ENCODE data around the gene IDE. TPM values are rescaled to one million over a fixed set of nuclear protein-coding genes. Genes with fewer than 3 reads are reported as not detected.

IDE gene
- total RNA-seq, 1 experiment from 2014 or later, result 55.8 TPM

DNA sequence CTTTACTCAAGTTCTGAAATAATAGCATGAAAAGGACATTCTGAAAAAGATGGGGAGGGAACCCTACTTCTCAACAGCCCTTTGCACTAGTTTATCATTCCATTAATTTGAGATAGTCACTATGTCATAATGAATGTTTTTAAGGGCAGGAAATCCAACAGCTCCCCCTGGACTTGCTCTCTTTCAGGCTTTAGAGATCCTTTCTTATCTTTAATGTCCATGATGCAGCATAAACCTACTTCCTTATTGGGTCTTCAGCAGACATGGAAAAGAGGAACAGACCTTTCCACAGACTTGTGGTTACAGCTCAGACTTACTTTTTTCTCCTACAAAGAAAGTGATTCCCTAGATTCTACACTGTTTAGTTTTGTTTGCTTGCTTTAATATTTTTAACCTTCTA, 87.3 kb downstream of the IDE start:
- Histone ChIP-seq H3K4me1 (ENCODE audit: control insufficient read depth in 1 of 2, insufficient read depth in 2 of 2, low read length in 2 of 2) (no peaks in the 10 kb centered on the region), H3K9me2 (ENCODE audit: insufficient read depth) (no peaks in the 10 kb centered on the region), H3K27me3 (ENCODE audit: insufficient read depth, low read length) (no peaks in the 10 kb centered on the region), H3K9me3 (ENCODE audit: control insufficient read depth in 1 of 2, insufficient read depth in 1 of 2, low read depth in 1 of 2, low read length in 2 of 2) (no peaks in the 10 kb centered on the region), H3K79me2 (ENCODE audit: insufficient read depth, low read length) (no peaks in the 10 kb centered on the region), H3K27ac (ENCODE audit: low read depth, low read length) (no peak overlapping the region), H2AFZ (ENCODE audit: low read depth, low read length, poor library complexity, severe bottlenecking) (no peak overlapping the region), H3K36me3 (ENCODE audit: control insufficient read depth in 1 of 2, insufficient read depth in 2 of 2, low read length in 2 of 2) (peaks cover 12 to 28% of the 10 kb centered on the region in 2 experiments; a peak in 3 of 4 replicates), H4K20me1 (ENCODE audit: insufficient read depth) (no peaks in the 10 kb centered on the region), H3K4me2 (ENCODE audit: low read length) (no peak overlapping the region), H3K9ac (ENCODE audit: low read length) (no peak overlapping the region), H3K4me3 (replicated peaks in 1 of 2; ENCODE audit: low read depth in 1 of 2, low read length in 2 of 2) (no peak overlapping the region)
- TSS peak; percentile 29 for BruUV-seq (replicated peaks)
- ChIA-PET CTCF (no interaction called here), POLR2A (no interaction called here), RAD21 (ENCODE audit: low non-redundant PET in 1 of 2, low total read pairs in 2 of 2, uncharacterized antibody in 2 of 2, unreplicated experiment in 2 of 2) (no interaction called here)
- no peak for ATAC-seq
- intact Hi-C loops (cut with micrococcal nuclease), result no loop called here
- DNase-seq (ENCODE audit: low read depth, low spot score), result no peak
- TF ChIP-seq JUND (IDR thresholded peaks at IDR 0.05), result no peak
- no peak for TF ChIP-seq ZFX (IDR thresholded peaks at IDR 0.05)

DNA sequence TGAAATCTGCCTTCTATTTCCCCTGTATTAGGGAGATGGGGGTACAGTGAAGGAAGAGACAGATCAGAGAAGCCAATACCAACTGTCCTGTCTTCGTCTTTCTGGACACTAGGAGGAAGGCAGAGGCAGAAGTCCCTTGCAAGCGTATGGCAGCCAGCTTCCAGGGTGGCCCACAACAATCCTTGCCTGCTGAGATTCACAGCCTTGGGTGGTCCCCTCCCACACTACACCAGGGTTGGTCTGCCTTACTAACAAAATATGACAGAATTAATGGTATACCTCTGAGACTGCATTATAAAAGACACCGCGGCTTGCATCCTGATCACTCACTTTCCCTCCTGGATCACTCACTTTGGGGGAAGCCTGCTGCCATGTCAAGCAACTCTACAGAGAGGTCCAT, 90.4 kb downstream of the IDE start:
- Histone ChIP-seq H3K9ac (ENCODE audit: low read length) (no peak overlapping the region), H3K36me3 (ENCODE audit: control insufficient read depth in 1 of 2, insufficient read depth in 2 of 2, low read length in 2 of 2) (peaks cover 10 to 25% of the 10 kb centered on the region in 2 experiments; a peak in 2 of 4 replicates), H2AFZ (ENCODE audit: low read depth, low read length, poor library complexity, severe bottlenecking) (no peak overlapping the region), H4K20me1 (ENCODE audit: insufficient read depth) (no peaks in the 10 kb centered on the region), H3K9me3 (ENCODE audit: control insufficient read depth in 1 of 2, insufficient read depth in 1 of 2, low read depth in 1 of 2, low read length in 2 of 2) (no peaks in the 10 kb centered on the region), H3K4me2 (ENCODE audit: low read length) (no peak overlapping the region), H3K4me1 (ENCODE audit: control insufficient read depth in 1 of 2, insufficient read depth in 2 of 2, low read length in 2 of 2) (no peaks in the 10 kb centered on the region), H3K27ac (ENCODE audit: low read depth, low read length) (no peak overlapping the region), H3K9me2 (ENCODE audit: insufficient read depth) (no peaks in the 10 kb centered on the region), H3K79me2 (ENCODE audit: insufficient read depth, low read length) (no peaks in the 10 kb centered on the region), H3K27me3 (ENCODE audit: insufficient read depth, low read length) (no peaks in the 10 kb centered on the region), H3K4me3 (replicated peaks in 1 of 2; ENCODE audit: low read depth in 1 of 2, low read length in 2 of 2) (no peak overlapping the region)
- DNase-seq (ENCODE audit: low read depth, low spot score), result no peak
- no peak for ATAC-seq
- TF ChIP-seq POLR2AphosphoS5 (IDR thresholded peaks at IDR 0.05; ENCODE audit: low read depth, low read length), result no peak
- TF ChIP-seq EGR1 (IDR thresholded peaks at IDR 0.05; ENCODE audit: low read depth), result no peak
- no peak for TF ChIP-seq ZNF274 (IDR thresholded peaks at IDR 0.05; ENCODE audit: low read depth, low read length)
- TF ChIP-seq EZH2 (IDR thresholded peaks at IDR 0.05), result no peak
- TF ChIP-seq, protein P1, sequence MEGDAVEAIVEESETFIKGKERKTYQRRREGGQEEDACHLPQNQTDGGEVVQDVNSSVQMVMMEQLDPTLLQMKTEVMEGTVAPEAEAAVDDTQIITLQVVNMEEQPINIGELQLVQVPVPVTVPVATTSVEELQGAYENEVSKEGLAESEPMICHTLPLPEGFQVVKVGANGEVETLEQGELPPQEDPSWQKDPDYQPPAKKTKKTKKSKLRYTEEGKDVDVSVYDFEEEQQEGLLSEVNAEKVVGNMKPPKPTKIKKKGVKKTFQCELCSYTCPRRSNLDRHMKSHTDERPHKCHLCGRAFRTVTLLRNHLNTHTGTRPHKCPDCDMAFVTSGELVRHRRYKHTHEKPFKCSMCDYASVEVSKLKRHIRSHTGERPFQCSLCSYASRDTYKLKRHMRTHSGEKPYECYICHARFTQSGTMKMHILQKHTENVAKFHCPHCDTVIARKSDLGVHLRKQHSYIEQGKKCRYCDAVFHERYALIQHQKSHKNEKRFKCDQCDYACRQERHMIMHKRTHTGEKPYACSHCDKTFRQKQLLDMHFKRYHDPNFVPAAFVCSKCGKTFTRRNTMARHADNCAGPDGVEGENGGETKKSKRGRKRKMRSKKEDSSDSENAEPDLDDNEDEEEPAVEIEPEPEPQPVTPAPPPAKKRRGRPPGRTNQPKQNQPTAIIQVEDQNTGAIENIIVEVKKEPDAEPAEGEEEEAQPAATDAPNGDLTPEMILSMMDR (IDR thresholded peaks at IDR 0.05 in 2 of 3, conservative IDR thresholded peaks at IDR 0.05 in 1 of 3; ENCODE audit: borderline replicate concordance in 1 of 3, insufficient read depth in 1 of 3, low read depth in 2 of 3, low read length in 2 of 3), result no peak
- TF ChIP-seq, protein P2, sequence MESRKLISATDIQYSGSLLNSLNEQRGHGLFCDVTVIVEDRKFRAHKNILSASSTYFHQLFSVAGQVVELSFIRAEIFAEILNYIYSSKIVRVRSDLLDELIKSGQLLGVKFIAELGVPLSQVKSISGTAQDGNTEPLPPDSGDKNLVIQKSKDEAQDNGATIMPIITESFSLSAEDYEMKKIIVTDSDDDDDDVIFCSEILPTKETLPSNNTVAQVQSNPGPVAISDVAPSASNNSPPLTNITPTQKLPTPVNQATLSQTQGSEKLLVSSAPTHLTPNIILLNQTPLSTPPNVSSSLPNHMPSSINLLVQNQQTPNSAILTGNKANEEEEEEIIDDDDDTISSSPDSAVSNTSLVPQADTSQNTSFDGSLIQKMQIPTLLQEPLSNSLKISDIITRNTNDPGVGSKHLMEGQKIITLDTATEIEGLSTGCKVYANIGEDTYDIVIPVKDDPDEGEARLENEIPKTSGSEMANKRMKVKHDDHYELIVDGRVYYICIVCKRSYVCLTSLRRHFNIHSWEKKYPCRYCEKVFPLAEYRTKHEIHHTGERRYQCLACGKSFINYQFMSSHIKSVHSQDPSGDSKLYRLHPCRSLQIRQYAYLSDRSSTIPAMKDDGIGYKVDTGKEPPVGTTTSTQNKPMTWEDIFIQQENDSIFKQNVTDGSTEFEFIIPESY (IDR thresholded peaks at IDR 0.05; ENCODE audit: extremely low read depth, insufficient replicate concordance, low read length), result no peak
- TF ChIP-seq EZH2phosphoT487 (IDR thresholded peaks at IDR 0.05; ENCODE audit: borderline replicate concordance), result no peak
- no peak for TF ChIP-seq SP1 (IDR thresholded peaks at IDR 0.05; ENCODE audit: low read depth)
- ChIA-PET RAD21 (ENCODE audit: low non-redundant PET in 1 of 2, low total read pairs in 2 of 2, uncharacterized antibody in 2 of 2, unreplicated experiment in 2 of 2) (no interaction called here), CTCF (no interaction called here), POLR2A (no interaction called here)
- no TSS peak for BruUV-seq (replicated peaks)
- intact Hi-C loops (cut with micrococcal nuclease), result no loop called here
